NCI-H2227 treated with DMSO at 0.1 percent for 48 hours (cell line): ENCODE data around the gene GRAMD4.
"Not testable (repeated sequence)": the region's sequence is repeated elsewhere in the genome, so short reads cannot be mapped to it uniquely, and the experiment has no call there.

Experiments used
- DNase-seq: peaks from one replicate; lab custom pipeline; 2025; lab: John Stamatoyannopoulos, UW

Gene GRAMD4

DNA sequence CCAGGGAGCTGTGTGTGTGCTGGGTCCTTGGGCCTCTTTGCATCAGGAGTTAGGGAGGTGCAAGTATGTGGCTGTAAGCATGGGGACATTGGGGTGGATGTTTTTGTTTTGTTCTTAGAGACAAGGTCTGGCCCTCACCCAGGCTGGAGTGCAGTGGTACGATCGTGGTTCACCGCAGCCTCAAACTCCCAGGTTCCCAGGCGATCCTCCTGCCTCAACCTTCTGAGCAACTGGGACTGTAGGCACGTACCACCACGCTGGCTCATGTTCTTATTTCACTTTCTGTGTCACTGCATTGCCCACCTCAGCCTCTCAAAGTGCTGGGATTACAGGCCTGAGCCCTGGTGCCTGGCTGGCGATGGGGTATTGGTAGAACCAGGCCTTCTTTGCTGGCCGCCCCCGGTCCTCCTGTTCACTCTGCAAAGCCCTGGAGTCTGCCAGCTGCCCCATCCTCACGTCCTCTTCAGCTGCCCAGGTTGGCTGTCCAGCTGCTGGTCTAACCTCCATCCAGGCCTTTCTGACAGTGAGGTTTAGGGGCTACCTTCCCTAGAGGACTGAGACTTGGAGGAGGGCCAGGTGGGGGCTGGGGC is 851 bp upstream of the GRAMD4 start:
- no peak for DNase-seq

GRCh38 chr22:46620588-46621242 is 529 bp downstream of the GRAMD4 start:
- no peak for DNase-seq

DNA sequence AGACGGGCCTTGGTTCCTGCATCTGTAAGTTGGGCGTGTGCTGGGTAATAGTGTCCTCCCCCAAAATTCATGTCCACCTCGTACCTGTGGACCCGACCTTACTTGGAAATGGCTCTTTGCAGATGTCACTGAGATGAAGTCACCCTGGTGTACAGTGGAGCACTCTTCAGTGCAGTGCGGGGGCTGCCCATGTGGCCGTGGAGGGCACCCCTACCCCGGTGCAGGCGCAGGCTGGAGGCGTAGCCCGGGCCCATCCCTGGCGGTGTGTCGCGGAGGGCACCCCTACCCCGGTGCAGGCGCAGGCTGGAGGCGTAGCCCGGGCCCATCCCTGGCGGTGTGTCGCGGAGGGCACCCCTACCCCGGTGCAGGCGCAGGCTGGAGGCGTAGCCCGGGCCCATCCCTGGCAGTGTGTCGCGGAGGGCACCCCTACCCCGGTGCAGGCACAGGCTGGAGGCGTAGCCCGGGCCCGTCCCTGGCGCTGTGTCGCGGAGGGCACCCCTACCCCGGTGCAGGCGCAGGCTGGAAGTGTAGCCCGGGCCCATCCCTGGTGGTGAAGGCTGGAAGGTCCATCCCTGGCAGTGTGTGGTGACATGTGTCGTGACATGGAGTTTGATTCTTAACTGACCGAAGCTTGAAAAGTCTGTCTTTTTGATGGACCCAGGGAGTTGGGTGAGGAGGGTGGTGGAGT is 1.2 kb downstream of the GRAMD4 start:
- not testable (repeated sequence) for DNase-seq

DNA sequence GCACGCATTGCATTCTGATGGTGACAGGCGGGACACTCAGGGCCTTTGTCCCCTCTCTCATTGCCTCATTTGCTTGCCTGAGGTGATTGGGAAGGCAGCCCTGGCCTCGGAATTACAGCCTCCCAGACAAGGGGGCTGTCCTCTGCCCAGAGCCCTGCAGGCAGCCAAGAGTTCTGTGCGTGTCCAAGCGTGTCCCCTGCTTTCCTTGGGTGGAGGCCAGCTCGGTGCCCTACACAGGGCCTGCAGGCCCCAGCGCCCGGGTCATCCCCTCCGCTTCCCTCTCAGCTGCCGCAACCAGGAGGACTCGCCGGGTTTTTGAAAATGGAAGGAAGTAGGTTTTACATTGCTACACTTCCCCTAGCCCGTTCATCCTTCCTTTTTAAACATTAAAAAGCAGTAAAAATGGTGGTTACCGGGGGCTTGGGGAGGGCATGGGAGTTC is 1.9 kb downstream of the GRAMD4 start:
- DNase-seq, result no peak

DNA sequence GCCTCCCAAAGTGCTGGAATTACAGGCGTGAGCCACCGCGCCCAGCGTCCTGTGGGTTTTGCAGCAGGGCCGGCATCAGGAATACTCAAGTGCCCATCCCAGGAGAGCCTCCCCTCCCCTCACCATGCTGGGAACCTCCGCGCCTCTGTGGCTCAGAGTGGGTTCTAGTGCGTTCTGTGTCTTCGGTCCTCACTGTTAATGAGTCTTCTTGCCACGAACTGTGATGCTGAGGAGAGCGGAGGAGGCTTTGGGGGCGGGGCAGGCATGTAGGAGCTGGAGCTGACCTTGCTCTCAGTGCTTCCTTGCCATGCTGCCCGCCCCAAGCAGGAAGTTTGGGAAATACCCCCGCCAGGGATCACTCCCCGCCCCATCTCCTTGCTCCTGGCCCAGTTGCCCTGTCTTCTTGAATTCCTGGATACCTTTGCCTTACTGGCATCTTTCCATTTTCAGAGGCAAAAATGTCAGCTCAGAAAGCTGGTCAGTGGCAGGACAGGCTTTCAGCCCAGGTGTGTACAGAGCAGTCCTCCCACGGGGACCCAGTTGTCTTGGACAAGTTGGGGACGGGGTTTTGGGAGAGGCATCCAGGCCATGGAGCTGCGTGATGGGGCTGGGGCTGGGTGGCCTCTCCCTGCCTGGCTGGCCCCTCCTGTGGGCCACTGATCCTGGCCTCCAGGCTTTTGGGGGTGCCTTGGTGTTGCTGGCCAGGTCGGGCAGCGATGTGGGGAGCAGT is 5.1 kb downstream of the GRAMD4 start:
- no peak for DNase-seq

- DNase-seq, result no peak
These were observed 5.7 kb downstream of the GRAMD4 start for GRCh38 chr22:46625843-46626349.

DNA sequence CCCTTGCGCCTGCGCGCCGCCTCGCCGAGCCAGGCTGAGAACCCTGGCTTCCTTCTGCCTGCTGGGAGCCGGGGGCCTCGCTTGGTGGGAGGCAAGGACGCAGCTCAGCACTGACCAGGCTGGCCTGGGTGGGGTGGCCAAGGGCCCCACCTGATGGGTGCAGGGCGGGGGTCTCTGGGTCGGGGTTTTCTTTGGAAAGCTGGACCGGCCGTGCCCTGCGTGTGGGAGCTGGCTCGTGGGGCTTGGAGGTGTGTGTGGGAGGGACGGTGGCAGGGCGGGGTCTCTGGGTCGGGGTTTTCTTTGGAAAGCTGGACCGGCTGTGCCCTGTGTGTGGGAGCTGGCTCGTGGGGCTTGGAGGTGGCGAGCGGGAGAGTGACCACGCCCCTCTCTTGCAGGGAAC is 6.2 kb downstream of the GRAMD4 start:
- DNase-seq, result no peak

DNA sequence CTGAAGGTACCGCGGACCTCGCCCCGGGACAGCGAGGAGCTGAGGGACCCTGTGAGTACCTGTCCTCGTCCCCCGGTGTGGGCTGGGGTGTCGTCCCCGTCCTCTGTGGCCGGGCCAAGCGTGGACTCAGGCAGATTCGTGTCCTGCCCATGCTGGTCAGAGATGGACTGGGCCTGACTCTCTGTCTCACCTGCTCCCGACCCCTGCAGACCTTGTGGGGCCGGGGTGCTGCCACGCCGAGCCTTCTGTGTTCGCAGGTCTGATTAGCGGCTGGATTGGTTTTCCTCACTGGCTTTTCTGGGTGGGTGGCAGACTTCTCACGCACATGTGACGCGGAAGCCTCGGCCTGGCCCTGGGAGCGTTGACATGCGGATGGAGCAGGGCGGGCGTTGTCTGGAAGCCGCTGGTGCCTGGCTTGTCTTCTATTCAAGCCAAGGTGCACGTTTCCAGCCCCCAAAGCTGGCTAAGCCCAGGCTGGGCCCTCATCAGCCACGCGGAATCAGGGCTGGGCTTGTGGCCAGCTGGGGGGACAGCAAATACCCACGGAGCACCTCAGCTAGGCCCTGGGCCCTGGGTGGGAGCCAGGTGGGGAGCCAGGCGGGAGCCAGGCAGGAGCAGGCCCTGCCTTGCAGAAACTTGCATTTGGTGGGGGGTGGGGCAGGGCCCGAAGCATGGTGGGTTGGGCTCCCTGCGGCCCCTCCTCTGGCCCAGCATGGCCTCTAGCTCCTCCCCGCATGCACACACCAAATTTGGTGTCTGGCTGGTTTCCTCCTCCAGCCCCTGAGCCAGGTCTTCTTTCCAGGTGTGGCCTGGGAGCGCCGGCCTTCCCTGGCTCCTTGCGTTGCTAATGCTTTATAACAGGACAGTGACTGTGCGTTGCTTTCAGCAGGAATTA is 7.0 kb downstream of the GRAMD4 start:
- DNase-seq, result no peak

DNA sequence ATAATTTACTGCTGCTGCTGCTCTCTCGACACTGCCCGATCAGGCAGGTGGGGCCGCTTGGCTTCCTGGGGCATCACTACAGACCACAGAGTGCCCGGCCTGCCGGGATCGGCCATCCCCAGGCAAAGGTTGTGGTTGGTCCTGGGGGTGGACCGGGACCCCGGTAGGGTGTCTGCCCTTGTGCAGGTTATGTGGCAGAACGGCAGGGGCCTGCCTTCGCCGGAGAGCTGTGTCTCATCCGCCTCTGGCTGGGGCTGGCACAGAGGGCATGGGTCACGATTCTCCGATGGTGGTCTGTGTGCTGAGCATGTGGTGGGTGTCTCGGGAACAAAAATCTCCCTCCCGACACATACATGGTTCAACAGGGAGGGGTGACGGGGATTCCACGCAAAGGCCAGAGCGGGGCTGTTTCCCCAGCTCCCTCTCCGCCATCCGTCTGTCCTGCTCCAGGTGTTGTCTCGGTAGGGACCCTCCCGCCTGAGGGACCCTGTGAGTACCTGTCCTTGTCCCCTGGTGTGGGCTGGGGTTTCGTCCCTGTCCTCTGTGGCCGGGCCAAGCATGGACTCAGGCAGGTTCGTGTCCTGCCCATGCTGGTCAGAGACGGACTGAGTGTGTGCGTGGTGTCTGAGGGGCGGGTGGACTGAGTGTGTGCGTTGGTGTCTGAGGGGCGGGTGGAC is 7.8 kb downstream of the GRAMD4 start:
- no peak for DNase-seq

DNA sequence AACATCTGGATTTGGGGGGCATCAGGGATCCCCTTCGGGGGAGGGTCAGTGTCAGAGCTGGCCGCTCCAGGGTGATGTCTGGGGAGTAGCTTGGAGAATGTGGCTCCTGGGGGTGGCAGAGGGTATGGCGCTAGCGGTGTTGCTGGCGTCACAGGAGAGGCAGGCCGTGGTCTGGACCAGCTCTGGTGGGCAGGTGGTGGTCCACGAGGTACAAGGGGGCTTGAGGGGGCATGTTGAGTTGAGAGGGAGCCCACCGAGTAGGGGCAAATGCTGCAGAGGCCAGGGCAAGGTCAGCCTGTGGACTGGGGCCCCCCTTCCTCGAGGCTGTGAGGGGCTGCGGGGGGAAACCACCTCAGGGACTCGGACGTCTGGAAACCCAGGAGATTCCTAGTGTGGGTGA is 8.6 kb downstream of the GRAMD4 start:
- DNase-seq, result no peak

DNA sequence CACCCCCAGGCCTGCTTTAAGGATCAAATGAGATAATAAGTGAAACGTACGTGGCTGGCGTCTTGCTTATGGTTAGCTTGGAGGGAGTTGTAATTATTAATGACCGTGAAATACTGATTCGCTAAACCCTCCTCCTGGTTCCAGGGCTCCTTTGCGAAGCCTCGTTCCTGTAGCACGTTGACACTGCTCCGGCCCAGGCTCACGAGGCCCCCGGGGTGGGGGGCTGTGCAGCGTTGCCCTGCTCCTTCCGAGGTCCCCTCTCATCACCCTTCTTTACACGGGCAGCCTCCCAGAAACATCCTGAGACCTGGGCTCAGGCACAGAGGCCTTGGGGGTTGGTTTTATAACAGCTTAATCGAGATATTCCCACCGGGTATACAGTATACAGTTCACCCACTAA is 9.1 kb downstream of the GRAMD4 start:
- no peak for DNase-seq

DNA sequence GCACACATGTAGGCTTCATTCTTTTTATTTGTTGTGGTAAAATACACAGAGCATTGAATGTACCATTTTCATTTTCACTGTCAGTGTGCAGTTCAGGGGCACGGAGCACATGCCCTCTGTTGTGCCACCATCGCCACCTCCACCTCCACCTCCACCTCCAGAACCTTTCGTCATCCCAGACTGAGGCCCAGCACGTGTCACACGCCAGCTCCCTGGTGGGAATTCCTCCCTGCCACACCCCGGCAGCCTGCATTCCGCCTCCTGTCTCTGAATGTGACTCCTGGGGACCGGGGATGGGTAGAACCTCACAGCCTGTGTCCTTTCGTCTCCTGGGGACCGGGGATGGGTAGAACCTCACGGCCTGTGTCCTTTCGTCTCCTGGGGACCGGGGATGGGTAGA is 10.9 kb downstream of the GRAMD4 start:
- DNase-seq, result no peak

DNA sequence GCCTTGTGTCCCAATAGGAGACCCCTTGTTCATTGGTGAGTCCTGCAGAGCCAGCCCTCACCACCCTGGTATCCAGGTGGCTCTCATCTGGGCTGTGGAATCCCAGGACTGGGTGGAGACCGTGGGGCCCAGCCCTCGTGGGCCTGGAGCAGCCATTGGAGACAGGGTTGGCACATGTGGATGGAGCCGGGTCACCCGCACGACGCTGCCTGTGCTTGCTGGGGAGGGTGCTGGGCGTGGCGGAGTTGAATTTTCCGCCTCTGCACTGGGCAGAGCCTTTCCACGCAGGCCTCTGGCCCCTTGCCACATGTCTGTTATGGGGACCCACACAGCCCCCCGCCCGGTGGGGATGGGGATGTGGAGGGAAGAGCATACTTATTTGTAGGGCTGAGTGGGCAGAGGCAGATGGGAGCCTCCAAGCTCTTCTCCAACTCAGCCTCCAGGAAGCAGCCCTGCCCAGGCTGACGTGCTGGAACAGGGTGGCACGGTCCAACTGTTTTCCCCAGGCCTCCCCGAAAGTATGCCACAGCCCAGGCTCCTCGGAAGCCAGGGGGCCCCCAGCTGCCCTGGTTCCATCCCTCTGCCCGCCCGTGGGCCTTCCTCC is 12.6 kb downstream of the GRAMD4 start:
- no peak for DNase-seq

DNA sequence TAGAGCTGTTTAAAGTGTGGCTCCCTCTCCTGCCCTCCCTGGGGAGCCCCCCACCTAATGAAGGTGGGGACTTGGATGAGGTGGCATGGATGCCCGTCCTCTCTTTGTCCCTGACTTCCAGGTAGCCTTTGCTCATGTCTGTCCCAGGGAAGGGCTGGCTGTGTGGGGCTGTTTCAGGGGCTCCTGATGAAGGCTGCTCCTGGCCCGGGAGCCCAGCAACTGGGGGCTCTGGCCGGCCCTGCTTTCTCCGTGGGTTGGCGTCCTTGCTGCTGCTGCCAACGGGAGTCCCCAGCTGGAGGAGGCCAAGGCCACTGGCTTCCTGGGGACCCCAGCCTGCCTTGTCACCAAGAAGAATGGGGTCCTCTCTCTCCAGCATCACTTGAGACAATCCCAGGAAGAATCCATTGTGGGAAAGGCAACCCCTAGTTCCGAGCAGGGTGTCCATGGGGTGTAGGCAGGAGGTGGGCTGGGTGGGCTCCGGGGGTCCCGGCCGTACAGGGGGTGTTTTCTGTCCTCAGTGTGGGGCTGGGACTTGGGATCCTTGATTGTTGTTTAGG is 13.2 kb downstream of the GRAMD4 start:
- DNase-seq, result no peak

DNA sequence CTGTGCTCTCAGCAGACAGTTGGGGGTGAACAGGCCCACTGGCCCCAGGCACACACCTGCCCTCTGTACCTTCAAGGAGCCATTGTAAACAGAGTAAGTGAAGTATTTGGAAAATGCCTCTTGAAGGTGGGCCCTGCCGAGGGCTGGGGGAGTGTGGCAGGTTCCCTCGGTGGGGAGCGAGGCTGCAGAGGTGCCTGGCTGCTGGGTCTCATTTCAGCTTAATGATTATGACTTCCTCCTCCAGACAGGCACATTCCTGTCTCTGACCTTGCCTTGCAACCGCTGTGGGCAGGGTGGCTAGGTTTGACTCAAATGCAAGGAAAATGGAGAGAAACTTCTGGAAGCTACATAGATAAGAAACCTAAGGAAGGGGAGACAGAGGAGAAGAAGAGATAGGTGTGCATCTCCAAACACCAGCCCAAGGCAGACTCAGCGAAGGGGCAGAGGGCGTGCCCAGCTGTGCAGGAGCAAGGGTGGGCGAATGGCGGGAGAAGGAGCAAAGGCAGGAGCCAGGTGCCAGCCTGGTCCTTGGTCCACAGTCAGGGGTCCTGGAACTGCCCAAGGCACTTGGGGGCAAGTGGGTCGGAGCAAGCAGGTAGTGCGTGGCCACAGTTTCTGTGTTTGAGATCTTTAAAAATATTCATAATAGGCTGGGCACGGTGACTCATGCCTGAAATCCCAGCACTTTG is 14.0 kb downstream of the GRAMD4 start:
- no peak for DNase-seq

- not testable (repeated sequence) for DNase-seq
These were observed 14.9 kb downstream of the GRAMD4 start for GRCh38 chr22:46634973-46635685.

- no peak for DNase-seq
These were observed 15.6 kb downstream of the GRAMD4 start for GRCh38 chr22:46635756-46636155.

GRCh38 chr22:46636221-46637002 is 16.2 kb downstream of the GRAMD4 start:
- DNase-seq, result no peak
